ENCODE data around the gene CACNA1I. TPM values are rescaled to one million over a fixed set of nuclear protein-coding genes. Genes with fewer than 3 reads are reported as not detected.

CACNA1I gene
- total and polyA plus RNA-seq, 7 donors = under 0.01 to 0.95 (median 0.15) TPM; not detected in 3

DNA sequence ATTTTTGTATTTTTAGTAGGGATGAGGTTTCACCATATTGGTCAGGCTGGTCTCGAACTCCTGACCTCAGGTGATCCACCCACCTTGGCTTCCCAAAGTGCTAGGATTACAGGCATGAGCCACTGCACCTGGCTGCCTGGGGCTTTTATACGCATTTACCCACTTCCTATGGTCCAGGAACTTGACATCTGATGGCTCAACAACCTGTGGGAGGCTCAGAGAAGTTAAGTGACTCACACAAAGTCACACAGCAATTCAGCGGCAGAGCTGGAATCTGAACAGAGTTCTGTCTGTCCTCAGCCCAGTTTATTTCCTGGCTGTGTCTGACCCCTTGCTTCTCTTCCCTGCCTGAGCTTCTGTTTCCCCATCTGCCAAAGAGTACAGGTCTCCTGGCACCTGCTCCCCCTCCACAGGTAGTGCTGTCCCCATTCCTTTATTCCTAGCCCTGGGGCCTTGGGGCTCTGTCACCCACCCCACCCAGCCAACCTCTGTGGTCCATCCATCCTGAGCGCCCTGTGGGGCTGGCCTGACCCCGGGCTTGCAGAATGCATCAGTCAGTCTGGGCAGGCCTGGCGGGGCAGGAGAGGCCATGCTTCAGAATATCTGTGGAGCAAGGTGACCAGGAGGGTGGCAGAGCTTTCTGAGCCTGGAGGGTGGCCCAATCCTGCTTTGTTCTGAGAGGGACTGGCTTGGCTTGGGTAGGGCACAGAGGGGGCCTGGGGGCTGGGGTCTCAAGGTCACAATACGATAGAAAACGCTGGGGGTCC lies 50.6 kb downstream of the CACNA1I start:
- intact Hi-C loops (cut with DNase I) = no loop called here
- TF ChIP-seq EP300 (IDR thresholded peaks at IDR 0.05) = no peak
- no peak for TF ChIP-seq POLR2AphosphoS5 (IDR thresholded peaks at IDR 0.05)
- TF ChIP-seq POLR2A (IDR thresholded peaks at IDR 0.05) = no peak
- TF ChIP-seq, protein P1, sequence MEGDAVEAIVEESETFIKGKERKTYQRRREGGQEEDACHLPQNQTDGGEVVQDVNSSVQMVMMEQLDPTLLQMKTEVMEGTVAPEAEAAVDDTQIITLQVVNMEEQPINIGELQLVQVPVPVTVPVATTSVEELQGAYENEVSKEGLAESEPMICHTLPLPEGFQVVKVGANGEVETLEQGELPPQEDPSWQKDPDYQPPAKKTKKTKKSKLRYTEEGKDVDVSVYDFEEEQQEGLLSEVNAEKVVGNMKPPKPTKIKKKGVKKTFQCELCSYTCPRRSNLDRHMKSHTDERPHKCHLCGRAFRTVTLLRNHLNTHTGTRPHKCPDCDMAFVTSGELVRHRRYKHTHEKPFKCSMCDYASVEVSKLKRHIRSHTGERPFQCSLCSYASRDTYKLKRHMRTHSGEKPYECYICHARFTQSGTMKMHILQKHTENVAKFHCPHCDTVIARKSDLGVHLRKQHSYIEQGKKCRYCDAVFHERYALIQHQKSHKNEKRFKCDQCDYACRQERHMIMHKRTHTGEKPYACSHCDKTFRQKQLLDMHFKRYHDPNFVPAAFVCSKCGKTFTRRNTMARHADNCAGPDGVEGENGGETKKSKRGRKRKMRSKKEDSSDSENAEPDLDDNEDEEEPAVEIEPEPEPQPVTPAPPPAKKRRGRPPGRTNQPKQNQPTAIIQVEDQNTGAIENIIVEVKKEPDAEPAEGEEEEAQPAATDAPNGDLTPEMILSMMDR (IDR thresholded peaks at IDR 0.05) = no peak
- Histone ChIP-seq H3K9me3 (no peaks in the 10 kb centered on the region), H3K36me3 (no peaks in the 10 kb centered on the region), H3K27me3 (peaks cover 17 to 90% (median 56%) of the 10 kb centered on the region in 3 donors), H3K27ac (no peak overlapping the region), H3K4me3 (no peak overlapping the region), H3K4me1 (no peaks in the 10 kb centered on the region)
- DNase-seq = no peak
- 79 to 84% methylated on average over 8 of the region's 8 CpGs for WGBS, 2 donors

DNA sequence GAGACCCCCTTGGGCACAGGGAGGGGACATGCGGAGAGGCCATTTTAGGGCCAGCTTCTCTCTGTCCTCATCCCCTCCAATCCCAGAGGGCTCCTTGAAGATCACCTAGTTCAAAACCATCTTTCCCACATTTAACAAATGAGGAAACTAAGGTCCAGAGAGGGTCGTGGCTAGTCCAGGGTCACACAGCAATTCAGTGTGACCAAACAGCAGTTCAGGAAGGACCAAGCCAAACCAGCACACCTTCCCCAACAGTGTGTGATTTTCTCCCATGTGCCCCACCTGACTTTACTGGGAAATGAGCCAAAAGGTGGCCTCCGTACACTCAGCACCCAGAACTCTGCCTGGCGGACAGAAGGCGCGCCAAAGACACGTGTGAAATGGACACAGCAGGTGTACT lies 51.3 kb downstream of the CACNA1I start:
- Histone ChIP-seq H3K27ac (no peak overlapping the region), H3K9me3 (no peaks in the 10 kb centered on the region), H3K4me1 (no peaks in the 10 kb centered on the region), H3K36me3 (no peaks in the 10 kb centered on the region), H3K4me3 (no peak overlapping the region), H3K27me3 (peaks cover 17 to 92% (median 54%) of the 10 kb centered on the region in 3 donors)
- WGBS, 2 donors = 26 to 76% methylated on average over 7 of the region's 7 CpGs
- DNase-seq = no peak
- no peak for TF ChIP-seq POLR2A (IDR thresholded peaks at IDR 0.05)
- TF ChIP-seq POLR2AphosphoS5 (IDR thresholded peaks at IDR 0.05) = no peak
- TF ChIP-seq EP300 (IDR thresholded peaks at IDR 0.05) = no peak
- TF ChIP-seq, protein P1 (IDR thresholded peaks at IDR 0.05) = no peak
- intact Hi-C loops (cut with DNase I) = no loop called here

DNA sequence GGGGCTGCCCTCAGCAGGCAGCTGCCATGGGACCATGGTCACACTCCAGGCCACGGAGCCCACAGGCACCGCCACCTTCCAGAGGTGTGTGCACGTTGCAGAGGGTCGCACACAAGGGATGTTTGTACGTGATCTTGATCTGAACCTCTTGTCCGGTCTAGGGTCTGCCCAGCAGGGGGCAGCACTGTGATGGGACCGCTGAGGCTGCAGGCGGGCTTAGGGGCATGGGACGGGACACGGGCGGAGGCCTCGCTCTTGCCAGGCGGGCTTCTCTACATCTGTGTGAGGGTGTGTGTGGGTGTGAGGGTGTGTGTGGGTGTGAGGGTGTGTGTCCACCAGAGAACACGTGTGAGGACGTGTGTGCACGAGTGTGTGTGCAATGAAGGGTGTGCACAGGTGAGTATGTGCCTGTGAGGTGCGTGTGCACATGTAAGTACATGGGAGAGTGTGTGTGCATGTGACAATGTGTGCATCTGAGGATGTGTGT lies 52.4 kb downstream of the CACNA1I start:
- Histone ChIP-seq H3K4me3 (no peak overlapping the region), H3K36me3 (no peaks in the 10 kb centered on the region), H3K27ac (no peak overlapping the region), H3K4me1 (no peaks in the 10 kb centered on the region), H3K27me3 (peaks cover 13 to 92% (median 50%) of the 10 kb centered on the region in 3 donors), H3K9me3 (no peaks in the 10 kb centered on the region)
- DNase-seq = no peak
- 18 to 41% methylated on average over 17 of the region's 17 CpGs for WGBS, 2 donors
- intact Hi-C loops (cut with DNase I) = no loop called here
- TF ChIP-seq POLR2A (IDR thresholded peaks at IDR 0.05) (no peak), EP300 (IDR thresholded peaks at IDR 0.05) (no peak), POLR2AphosphoS5 (IDR thresholded peaks at IDR 0.05) (no peak)
- TF ChIP-seq, protein P1 (IDR thresholded peaks at IDR 0.05) = peak in 1 of 4 experiments; percentile 26

DNA sequence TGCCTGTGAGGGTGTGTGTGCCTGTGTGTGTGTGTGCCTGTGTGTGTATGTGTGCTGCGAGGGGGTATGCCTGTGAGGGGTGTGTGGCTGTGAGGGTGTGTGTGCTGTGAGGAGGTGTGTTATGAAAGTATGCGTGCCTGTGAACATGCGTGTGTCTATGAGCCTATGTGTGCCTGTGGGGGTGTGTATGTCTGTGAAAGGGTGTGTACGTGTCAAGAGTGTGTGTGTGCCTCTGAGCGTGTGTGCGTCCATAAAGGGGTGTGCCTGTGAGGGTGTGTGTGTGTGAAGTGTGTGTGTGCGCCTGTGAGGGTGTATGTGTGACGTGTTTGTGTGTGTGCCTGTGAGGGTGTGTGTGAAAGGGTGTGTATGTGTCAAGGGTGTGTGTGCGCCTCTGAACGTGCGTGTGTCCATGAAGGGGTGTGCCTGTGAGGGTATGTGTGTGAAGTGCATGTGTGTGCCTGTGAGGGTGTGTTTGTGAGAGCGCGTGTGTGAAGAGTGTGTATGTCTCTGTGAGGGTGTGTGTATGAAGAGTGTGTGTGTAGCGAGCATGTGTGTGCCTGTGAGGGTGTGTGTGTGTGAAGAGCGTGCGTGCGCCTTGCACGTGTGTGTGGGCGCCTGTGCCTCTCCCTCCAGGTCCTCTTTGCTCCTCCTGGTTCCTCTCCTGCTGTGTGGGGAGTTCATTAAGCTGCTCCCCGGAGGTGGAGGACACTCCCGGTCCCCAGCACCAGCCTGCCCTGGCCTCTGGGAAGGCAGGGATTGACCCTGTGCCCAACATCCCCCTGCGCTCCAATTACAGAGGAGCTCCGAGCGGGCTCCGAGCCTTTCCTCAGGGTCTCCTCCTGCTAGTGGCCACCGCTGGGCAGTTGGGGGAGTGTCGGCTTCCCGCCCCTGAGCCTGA lies 53.3 kb downstream of the CACNA1I start:
- Histone ChIP-seq H3K27ac (no peak overlapping the region), H3K4me3 (no peak overlapping the region), H3K27me3 (peaks cover 13 to 92% (median 45%) of the 10 kb centered on the region in 3 donors), H3K9me3 (no peaks in the 10 kb centered on the region), H3K4me1 (no peaks in the 10 kb centered on the region), H3K36me3 (no peaks in the 10 kb centered on the region)
- TF ChIP-seq POLR2AphosphoS5 (IDR thresholded peaks at IDR 0.05) (no peak), EP300 (IDR thresholded peaks at IDR 0.05) (no peak), POLR2A (IDR thresholded peaks at IDR 0.05) (no peak)
- TF ChIP-seq, protein P1 (IDR thresholded peaks at IDR 0.05) = no peak
- WGBS, 2 donors = 31 to 60% methylated on average over 28 of the region's 28 CpGs
- no peak for DNase-seq
- intact Hi-C loops (cut with DNase I) = no loop called here

Measured in sigmoid colon (tissue), 7 donors.